Muscle layer of duodenum (tissue), 2 donors: ENCODE results near the gene ADAP1.
"Not testable (repeated sequence)": the region's sequence is repeated elsewhere in the genome, so short reads cannot be mapped to it uniquely, and the experiment has no call there.

ENCODE experiments used
- H3K27ac ChIP-seq: one replicate; pipeline ENCODE4 v1.7.0; 2013; ENCODE audit warnings: mild to moderate bottlenecking, low read length
- H3K27me3 ChIP-seq: one replicate; pipeline ENCODE4 v1.7.0; 2013; ENCODE audit warnings: low read depth, mild to moderate bottlenecking, control low read depth, low read length
- H3K36me3 ChIP-seq, 2 donors: one replicate each; pipeline ENCODE4 v1.7.0; 2013; ENCODE audit warnings: low read length in 2 of 2, control low read depth in 1 of 2, mild to moderate bottlenecking in 1 of 2; ENCODE audit not compliant: insufficient read depth in 2 of 2, control insufficient read depth in 1 of 2
- H3K4me1 ChIP-seq, 2 donors: one replicate each; pipeline ENCODE4 v1.7.0; 2013; ENCODE audit warnings: low read length in 2 of 2, mild to moderate bottlenecking in 2 of 2, control low read depth in 1 of 2, moderate library complexity in 1 of 2; ENCODE audit not compliant: insufficient read depth in 2 of 2, control insufficient read depth in 1 of 2
- H3K4me3 ChIP-seq, 2 donors: one replicate each; pipeline ENCODE4 v1.7.0; 2013; ENCODE audit warnings: low read length in 2 of 2, low read depth in 1 of 2, mild to moderate bottlenecking in 1 of 2
- H3K9me3 ChIP-seq, 2 donors: one replicate each; pipeline ENCODE4 v1.7.0; 2013; ENCODE audit warnings: low read length in 2 of 2, control low read depth in 1 of 2, mild to moderate bottlenecking in 1 of 2; ENCODE audit not compliant: control insufficient read depth in 1 of 2
- donor health status: healthy.

Gene ADAP1

GRCh38 chr7:954330-955238 lies at the start of gene ADAP1:
TSS of gene ADAP1 (minus strand) at chr7:954680. CDS start at chr7:954477, 203 bp downstream.
- H3K4me1 ChIP-seq: peaks cover 0 to 20% of the 10 kb centered on the region in 2 donors
- no peaks in the 10 kb centered on the region for H3K27me3 ChIP-seq
- H3K4me3 ChIP-seq: peak within 1 kb of the TSS; percentile 50 to 78
- H3K36me3 ChIP-seq: no peaks in the 10 kb centered on the region
- H3K27ac ChIP-seq: no peak within 1 kb of the TSS
- no peaks in the 10 kb centered on the region for H3K9me3 ChIP-seq

- not testable (repeated sequence) for H3K9me3 ChIP-seq, H3K4me3 ChIP-seq, H3K27me3 ChIP-seq, H3K27ac ChIP-seq, H3K4me1 ChIP-seq
- peaks cover 0 to 23% of the 10 kb centered on the region in 2 donors for H3K36me3 ChIP-seq
Observed at GRCh38 chr7:1002445-1002844, 48.0 kb upstream of the ADAP1 start.

- not testable (repeated sequence) for H3K4me3 ChIP-seq, H3K9me3 ChIP-seq, H3K27ac ChIP-seq, H3K27me3 ChIP-seq, H3K4me1 ChIP-seq
- H3K36me3 ChIP-seq: peaks cover 0 to 24% of the 10 kb centered on the region in 2 donors
Observed at GRCh38 chr7:1002026-1002425, 47.5 kb upstream of the ADAP1 start.

DNA sequence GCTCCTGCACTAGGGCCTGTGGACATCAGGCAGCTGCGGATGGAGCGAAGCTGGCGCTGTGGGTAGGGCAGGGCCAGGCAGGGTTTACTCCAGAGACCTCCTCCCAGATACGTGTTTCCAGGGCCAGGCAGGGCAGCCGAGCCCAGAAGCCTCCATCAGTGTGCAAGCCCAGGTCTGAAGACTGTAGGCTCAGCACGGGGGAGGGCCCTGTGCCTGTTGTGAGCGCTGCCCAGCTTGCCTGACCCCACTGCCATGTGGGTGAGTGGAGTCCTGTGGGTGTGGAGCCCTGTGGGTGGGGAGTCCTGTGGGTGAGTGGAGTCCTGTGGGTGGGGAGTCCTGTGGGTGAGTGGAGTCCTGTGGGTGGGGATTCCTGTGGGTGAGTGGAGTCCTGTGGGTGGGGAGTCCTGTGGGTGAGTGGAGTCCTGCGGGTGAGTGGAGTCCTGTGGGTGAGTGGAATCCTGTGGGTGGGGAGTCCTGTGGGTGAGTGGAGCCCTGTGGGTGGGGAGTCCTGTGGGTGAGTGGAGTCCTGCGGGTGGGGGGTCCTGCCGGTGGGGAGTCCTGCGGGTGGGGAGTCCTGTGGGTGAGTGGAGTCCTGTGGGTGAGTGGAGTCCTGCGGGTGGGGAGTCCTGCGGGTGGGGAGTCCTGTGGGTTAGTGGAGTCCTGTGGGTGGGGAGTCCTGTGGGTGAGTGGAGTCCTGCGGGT lies 46.7 kb upstream of the ADAP1 start:
- H3K4me1 ChIP-seq, H3K27ac ChIP-seq: not testable (repeated sequence)
- peaks cover 0 to 28% of the 10 kb centered on the region in 2 donors for H3K36me3 ChIP-seq

GRCh38 chr7:999941-1000935 lies 45.8 kb upstream of the ADAP1 start:
- Histone ChIP-seq H3K36me3 (peaks cover 0 to 34% of the 10 kb centered on the region in 2 donors), H3K4me3 (no peak overlapping the region), H3K9me3 (no peaks in the 10 kb centered on the region), H3K4me1 (no peaks in the 10 kb centered on the region), H3K27me3 (no peaks in the 10 kb centered on the region), H3K27ac (no peak overlapping the region)

More for the DNA sequence above, 46.7 kb upstream of the ADAP1 start:
- H3K4me3 ChIP-seq, H3K27me3 ChIP-seq, H3K9me3 ChIP-seq: not testable (repeated sequence)

- H3K4me1 ChIP-seq: no peaks in the 10 kb centered on the region
- no peaks in the 10 kb centered on the region for H3K27me3 ChIP-seq
- peaks cover 0 to 39% of the 10 kb centered on the region in 2 donors for H3K36me3 ChIP-seq
- H3K4me3 ChIP-seq: no peak overlapping the region
- H3K9me3 ChIP-seq: no peaks in the 10 kb centered on the region
- no peak overlapping the region for H3K27ac ChIP-seq
Observed at GRCh38 chr7:999149-999879, 44.8 kb upstream of the ADAP1 start.

- no peak overlapping the region for H3K27ac ChIP-seq
- peaks cover 0 to 10% of the 10 kb centered on the region in 2 donors for H3K4me1 ChIP-seq
- H3K27me3 ChIP-seq: no peaks in the 10 kb centered on the region
- no peak overlapping the region for H3K4me3 ChIP-seq
- peaks cover 0 to 39% of the 10 kb centered on the region in 2 donors for H3K36me3 ChIP-seq
- H3K9me3 ChIP-seq: no peaks in the 10 kb centered on the region
Observed at GRCh38 chr7:997404-998395, 43.2 kb upstream of the ADAP1 start.

- Histone ChIP-seq H3K27me3 (no peaks in the 10 kb centered on the region), H3K36me3 (peaks cover 0 to 39% of the 10 kb centered on the region in 2 donors), H3K4me1 (peaks cover 0 to 12% of the 10 kb centered on the region in 2 donors), H3K9me3 (no peaks in the 10 kb centered on the region), H3K27ac (no peak overlapping the region), H3K4me3 (no peak overlapping the region)
Observed at GRCh38 chr7:996079-996872, 41.8 kb upstream of the ADAP1 start.

GRCh38 chr7:995571-995970 lies 41.1 kb upstream of the ADAP1 start:
- Histone ChIP-seq H3K4me3 (no peak overlapping the region), H3K27me3 (no peaks in the 10 kb centered on the region), H3K4me1 (peaks cover 0 to 12% of the 10 kb centered on the region in 2 donors), H3K9me3 (no peaks in the 10 kb centered on the region), H3K27ac (no peak overlapping the region), H3K36me3 (peaks cover 0 to 39% of the 10 kb centered on the region in 2 donors)
